Activated naive CD8-positive, alpha-beta T cell treated with anti-CD3 and anti-CD28 coated beads for 36 hours (primary cell): ENCODE data around the gene PSMF1. TPM values are rescaled to one million over a fixed set of nuclear protein-coding genes. Genes with fewer than 3 reads are reported as not detected.

ENCODE experiments used
- DNase-seq: peaks from one replicate; pipeline ENCODE4 v3.0.0; 2021
- H3K27ac Mint-ChIP-seq: one replicate; pipeline ENCODE4 v1.8.0; 2022; ENCODE audit warnings: mild to moderate bottlenecking, moderate library complexity, mixed read lengths
- H3K27me3 Mint-ChIP-seq: one replicate; pipeline ENCODE4 v1.8.0; 2022; ENCODE audit warnings: mild to moderate bottlenecking, mixed read lengths
- H3K36me3 Mint-ChIP-seq: one replicate; pipeline ENCODE4 v1.8.0; 2021; ENCODE audit warnings: mild to moderate bottlenecking, mixed read lengths
- H3K4me1 Mint-ChIP-seq: one replicate; pipeline ENCODE4 v1.8.0; 2021; ENCODE audit warnings: mixed read lengths
- H3K4me3 Mint-ChIP-seq: one replicate; pipeline ENCODE4 v1.8.0; 2022; ENCODE audit warnings: mild to moderate bottlenecking, moderate library complexity, mixed read lengths
- H3K9me3 Mint-ChIP-seq: one replicate; pipeline ENCODE4 v1.8.0; 2022; ENCODE audit warnings: mixed read lengths
- total RNA-seq, 2 experiments: library from RNA; stranded (reverse); gene quantifications; one replicate each; pipeline ENCODE4 v1.2.3, GENCODE V29; 2021

Gene PSMF1
- total RNA-seq, 2 experiments from 2014 or later, result 180 to 192 TPM

- Mint-ChIP-seq H3K4me1 (peaks cover 4% of the 10 kb centered on the region), H3K9me3 (no peaks in the 10 kb centered on the region), H3K27ac (peak overlapping the region; percentile 21), H3K36me3 (peaks cover 42% of the 10 kb centered on the region), H3K27me3 (no peaks in the 10 kb centered on the region), H3K4me3 (no peak overlapping the region)
- no peak for DNase-seq
These were observed 47.1 kb downstream of the PSMF1 start for GRCh38 chr20:1165521-1165920.

GRCh38 chr20:1165941-1166340 lies 47.5 kb downstream of the PSMF1 start:
- Mint-ChIP-seq H3K36me3 (peaks cover 40% of the 10 kb centered on the region), H3K27ac (no peak overlapping the region), H3K4me1 (peaks cover 4% of the 10 kb centered on the region), H3K27me3 (no peaks in the 10 kb centered on the region), H3K4me3 (no peak overlapping the region), H3K9me3 (no peaks in the 10 kb centered on the region)
- DNase-seq, result no peak

GRCh38 chr20:1166948-1167720 lies 48.7 kb downstream of the PSMF1 start:
- DNase-seq, result no peak
- Mint-ChIP-seq H3K4me1 (peaks cover 4% of the 10 kb centered on the region), H3K27ac (no peak overlapping the region), H3K9me3 (no peaks in the 10 kb centered on the region), H3K27me3 (no peaks in the 10 kb centered on the region), H3K4me3 (no peak overlapping the region), H3K36me3 (peaks cover 42% of the 10 kb centered on the region)

GRCh38 chr20:1169224-1169623 lies 50.8 kb downstream of the PSMF1 start:
- Mint-ChIP-seq H3K4me1 (peaks cover 4% of the 10 kb centered on the region), H3K9me3 (no peaks in the 10 kb centered on the region), H3K27ac (no peak overlapping the region), H3K36me3 (peaks cover 40% of the 10 kb centered on the region), H3K4me3 (no peak overlapping the region), H3K27me3 (no peaks in the 10 kb centered on the region)
- DNase-seq, result no peak

- Mint-ChIP-seq H3K4me1 (no peaks in the 10 kb centered on the region), H3K27ac (no peak overlapping the region), H3K36me3 (peaks cover 24% of the 10 kb centered on the region), H3K9me3 (no peaks in the 10 kb centered on the region), H3K27me3 (no peaks in the 10 kb centered on the region), H3K4me3 (no peak overlapping the region)
- no peak for DNase-seq
These were observed 53.2 kb downstream of the PSMF1 start for GRCh38 chr20:1171461-1172093.

- no peaks in the 10 kb centered on the region for H3K4me1 Mint-ChIP-seq
- DNase-seq, result no peak
- no peaks in the 10 kb centered on the region for H3K27me3 Mint-ChIP-seq
- peaks cover 14% of the 10 kb centered on the region for H3K36me3 Mint-ChIP-seq
- no peaks in the 10 kb centered on the region for H3K9me3 Mint-ChIP-seq
- H3K27ac Mint-ChIP-seq, result no peak overlapping the region
- no peak overlapping the region for H3K4me3 Mint-ChIP-seq
These were observed 55.3 kb downstream of the PSMF1 start for GRCh38 chr20:1173698-1174097.

- no peaks in the 10 kb centered on the region for H3K9me3 Mint-ChIP-seq
- peaks cover 12% of the 10 kb centered on the region for H3K36me3 Mint-ChIP-seq
- H3K27ac Mint-ChIP-seq, result no peak overlapping the region
- no peak overlapping the region for H3K4me3 Mint-ChIP-seq
- H3K4me1 Mint-ChIP-seq, result no peaks in the 10 kb centered on the region
- no peak for DNase-seq
- H3K27me3 Mint-ChIP-seq, result no peaks in the 10 kb centered on the region
These were observed 56.4 kb downstream of the PSMF1 start for GRCh38 chr20:1174787-1175186.

GRCh38 chr20:1177680-1178079 lies 59.3 kb downstream of the PSMF1 start:
- Mint-ChIP-seq H3K4me3 (no peak overlapping the region), H3K9me3 (no peaks in the 10 kb centered on the region), H3K27me3 (no peaks in the 10 kb centered on the region), H3K4me1 (no peaks in the 10 kb centered on the region), H3K27ac (no peak overlapping the region), H3K36me3 (peaks cover 4% of the 10 kb centered on the region)
- DNase-seq, result no peak

GRCh38 chr20:1178103-1178502 lies 59.7 kb downstream of the PSMF1 start:
- Mint-ChIP-seq H3K4me1 (no peaks in the 10 kb centered on the region), H3K27ac (no peak overlapping the region), H3K36me3 (peaks cover 4% of the 10 kb centered on the region)

GRCh38 chr20:1178623-1179022 lies 60.2 kb downstream of the PSMF1 start:
- no peaks in the 10 kb centered on the region for H3K4me1 Mint-ChIP-seq
- H3K4me3 Mint-ChIP-seq, result no peak overlapping the region
- no peak overlapping the region for H3K27ac Mint-ChIP-seq
- no peaks in the 10 kb centered on the region for H3K9me3 Mint-ChIP-seq
- DNase-seq, result no peak
- H3K36me3 Mint-ChIP-seq, result peaks cover 4% of the 10 kb centered on the region
- H3K27me3 Mint-ChIP-seq, result peaks cover 6% of the 10 kb centered on the region

More at GRCh38 chr20:1178103-1178502, 59.7 kb downstream of the PSMF1 start:
- H3K27me3 Mint-ChIP-seq, result peaks cover under 1% of the 10 kb centered on the region
- H3K9me3 Mint-ChIP-seq, result no peaks in the 10 kb centered on the region
- no peak for DNase-seq
- no peak overlapping the region for H3K4me3 Mint-ChIP-seq

- DNase-seq, result no peak
- Mint-ChIP-seq H3K4me3 (no peak overlapping the region), H3K27me3 (peaks cover 18% of the 10 kb centered on the region), H3K27ac (no peak overlapping the region), H3K9me3 (no peaks in the 10 kb centered on the region), H3K4me1 (peaks cover 6% of the 10 kb centered on the region), H3K36me3 (peaks cover 4% of the 10 kb centered on the region)
These were observed 62.5 kb downstream of the PSMF1 start for GRCh38 chr20:1180949-1181348.

- no peaks in the 10 kb centered on the region for H3K9me3 Mint-ChIP-seq
- H3K27me3 Mint-ChIP-seq, result peaks cover 21% of the 10 kb centered on the region
- H3K27ac Mint-ChIP-seq, result no peak overlapping the region
- H3K4me3 Mint-ChIP-seq, result no peak overlapping the region
- peaks cover 6% of the 10 kb centered on the region for H3K4me1 Mint-ChIP-seq
- no peak for DNase-seq
- H3K36me3 Mint-ChIP-seq, result no peaks in the 10 kb centered on the region
These were observed 63.7 kb downstream of the PSMF1 start for GRCh38 chr20:1182106-1182505.

GRCh38 chr20:1183153-1183552 lies 64.8 kb downstream of the PSMF1 start:
- Mint-ChIP-seq H3K4me3 (no peak overlapping the region), H3K4me1 (peaks cover 6% of the 10 kb centered on the region), H3K9me3 (no peaks in the 10 kb centered on the region), H3K36me3 (no peaks in the 10 kb centered on the region), H3K27me3 (peaks cover 21% of the 10 kb centered on the region), H3K27ac (no peak overlapping the region)
- DNase-seq, result no peak

- peaks cover 21% of the 10 kb centered on the region for H3K27me3 Mint-ChIP-seq
- no peak overlapping the region for H3K27ac Mint-ChIP-seq
- peaks cover 6% of the 10 kb centered on the region for H3K4me1 Mint-ChIP-seq
- H3K36me3 Mint-ChIP-seq, result no peaks in the 10 kb centered on the region
- H3K9me3 Mint-ChIP-seq, result no peaks in the 10 kb centered on the region
- peak overlapping the region; percentile 50 for H3K4me3 Mint-ChIP-seq
- no peak for DNase-seq
These were observed 65.8 kb downstream of the PSMF1 start for GRCh38 chr20:1184260-1184637.

GRCh38 chr20:1184638-1185315 lies 66.4 kb downstream of the PSMF1 start, which contains the start of gene TMEM74B:
TSS of gene TMEM74B (minus strand) at chr20:1184981. CDS start at chr20:1183801, 1,180 bp downstream.
- Mint-ChIP-seq H3K36me3 (no peaks in the 10 kb centered on the region), H3K4me3 (peak within 1 kb of the TSS; percentile 67), H3K9me3 (no peaks in the 10 kb centered on the region), H3K4me1 (peaks cover 6% of the 10 kb centered on the region), H3K27ac (no peak within 1 kb of the TSS), H3K27me3 (peaks cover 24% of the 10 kb centered on the region)
- peak; percentile 9 for DNase-seq
